ENCODE results near the gene LRFN2. TPM values are rescaled to one million over a fixed set of nuclear protein-coding genes. Genes with fewer than 3 reads are reported as not detected.

LRFN2 gene
- total and polyA plus RNA-seq, 2 donors from 2014 or later, result not detected

DNA sequence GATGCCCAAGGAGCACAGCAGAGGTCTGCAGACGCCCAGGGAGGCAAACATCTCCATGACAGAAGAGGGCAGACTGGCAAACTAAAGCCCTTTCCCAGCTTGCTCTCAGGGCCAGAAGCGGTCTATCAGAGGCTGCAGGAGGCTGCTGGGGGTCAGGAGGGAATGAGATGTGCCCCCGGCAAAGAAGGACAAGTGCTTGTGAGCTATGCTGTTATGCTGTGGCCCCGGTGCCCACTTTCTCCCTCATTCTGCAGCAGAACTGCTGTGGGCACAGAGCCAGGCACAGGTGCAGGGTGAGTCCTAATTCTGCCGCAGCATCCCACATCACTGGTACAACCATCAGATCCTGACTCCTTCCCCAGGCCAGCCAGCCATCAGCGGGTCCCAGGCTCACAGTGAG lies 46.4 kb downstream of the LRFN2 start:
- no peak for TF ChIP-seq CTCF (IDR thresholded peaks at IDR 0.05; ENCODE audit: borderline replicate concordance, extremely low read depth, insufficient read depth)
- H3K27me3 ChIP-seq (ENCODE audit: control insufficient read depth, insufficient read depth, low read length), result no peaks in the 10 kb centered on the region
- no peaks in the 10 kb centered on the region for H3K9me3 ChIP-seq (ENCODE audit: control insufficient read depth in 2 of 3, insufficient read depth in 1 of 3, low read length in 3 of 3)
- FAIRE-seq, result no peak
- no peaks in the 10 kb centered on the region for H3K4me1 ChIP-seq (ENCODE audit: control insufficient read depth in 2 of 3, insufficient read depth in 2 of 3, low read depth in 1 of 3, low read length in 3 of 3)
- intact Hi-C loops (cut with DNase I), result no loop called here
- no peak for DNase-seq
- H3K27ac ChIP-seq (ENCODE audit: low read depth in 2 of 2, low read length in 2 of 2), result no peak overlapping the region
- H3K36me3 ChIP-seq (ENCODE audit: control insufficient read depth in 2 of 3, insufficient read depth in 3 of 3, low read length in 3 of 3), result no peaks in the 10 kb centered on the region
- H3K9ac ChIP-seq (ENCODE audit: low read length in 3 of 3), result no peak overlapping the region
- no peak overlapping the region for H3K4me3 ChIP-seq (ENCODE audit: low read length in 3 of 3)

DNA sequence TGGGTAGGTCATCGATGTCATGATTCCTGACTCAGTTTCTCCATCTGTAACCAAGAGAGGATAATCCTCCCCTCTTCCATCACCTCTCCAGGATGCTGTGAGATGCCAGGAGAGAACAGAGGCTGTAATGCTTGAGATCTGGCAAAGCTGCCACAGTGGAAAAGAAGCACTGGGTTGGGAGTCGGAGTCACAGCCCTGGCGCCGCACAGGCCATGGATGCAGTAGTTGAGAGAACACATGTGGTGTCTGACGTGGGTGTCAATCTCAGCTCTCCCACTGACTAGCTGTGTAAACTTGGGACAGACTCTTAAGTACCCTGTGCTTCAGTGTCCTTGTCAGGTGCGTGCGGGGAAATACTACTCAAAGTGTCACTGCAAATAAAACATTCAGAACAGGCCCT lies 47.3 kb downstream of the LRFN2 start:
- Histone ChIP-seq H3K4me3 (ENCODE audit: low read length in 3 of 3) (no peak overlapping the region), H3K4me1 (ENCODE audit: control insufficient read depth in 2 of 3, insufficient read depth in 2 of 3, low read depth in 1 of 3, low read length in 3 of 3) (no peaks in the 10 kb centered on the region), H3K27me3 (ENCODE audit: control insufficient read depth, insufficient read depth, low read length) (no peaks in the 10 kb centered on the region), H3K36me3 (ENCODE audit: control insufficient read depth in 2 of 3, insufficient read depth in 3 of 3, low read length in 3 of 3) (no peaks in the 10 kb centered on the region), H3K27ac (ENCODE audit: low read depth in 2 of 2, low read length in 2 of 2) (no peak overlapping the region), H3K9me3 (ENCODE audit: control insufficient read depth in 2 of 3, insufficient read depth in 1 of 3, low read length in 3 of 3) (no peaks in the 10 kb centered on the region), H3K9ac (ENCODE audit: low read length in 3 of 3) (no peak overlapping the region)
- DNase-seq (no peak), FAIRE-seq (no peak)
- no peak for TF ChIP-seq CTCF (IDR thresholded peaks at IDR 0.05; ENCODE audit: borderline replicate concordance, extremely low read depth, insufficient read depth)
- intact Hi-C loops (cut with DNase I), result no loop called here

DNA sequence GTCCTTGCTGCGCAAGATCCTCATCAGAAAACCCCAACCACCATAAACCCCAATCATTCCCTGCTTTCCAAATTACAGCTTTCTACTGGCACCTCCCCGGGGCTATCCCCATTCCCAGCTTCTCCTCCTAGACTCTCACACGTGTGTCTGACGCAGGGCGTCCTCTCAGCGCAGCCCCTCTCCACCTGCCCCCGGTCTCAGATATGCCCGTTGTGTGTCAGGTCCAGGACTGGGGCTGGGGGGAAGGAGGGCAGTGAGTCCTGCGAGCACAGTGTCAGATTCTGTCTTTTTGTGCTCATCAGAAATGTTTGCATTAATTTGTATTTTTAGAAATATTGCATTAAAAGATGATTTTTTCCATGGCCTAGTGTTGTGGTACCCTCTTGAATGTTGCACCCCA lies 48.6 kb downstream of the LRFN2 start:
- H3K4me1 ChIP-seq (ENCODE audit: control insufficient read depth in 2 of 3, insufficient read depth in 2 of 3, low read depth in 1 of 3, low read length in 3 of 3), result no peaks in the 10 kb centered on the region
- H3K27me3 ChIP-seq (ENCODE audit: control insufficient read depth, insufficient read depth, low read length), result no peaks in the 10 kb centered on the region
- DNase-seq (no peak), FAIRE-seq (no peak)
- TF ChIP-seq CTCF (IDR thresholded peaks at IDR 0.05; ENCODE audit: borderline replicate concordance, extremely low read depth, insufficient read depth), result no peak
- no peak overlapping the region for H3K27ac ChIP-seq (ENCODE audit: low read depth in 2 of 2, low read length in 2 of 2)
- intact Hi-C loops (cut with DNase I), result no loop called here
- H3K36me3 ChIP-seq (ENCODE audit: control insufficient read depth in 2 of 3, insufficient read depth in 3 of 3, low read length in 3 of 3), result no peaks in the 10 kb centered on the region
- no peaks in the 10 kb centered on the region for H3K9me3 ChIP-seq (ENCODE audit: control insufficient read depth in 2 of 3, insufficient read depth in 1 of 3, low read length in 3 of 3)
- H3K9ac ChIP-seq (ENCODE audit: low read length in 3 of 3), result no peak overlapping the region
- no peak overlapping the region for H3K4me3 ChIP-seq (ENCODE audit: low read length in 3 of 3)

GRCh38 chr6:40537446-40537845 lies 49.7 kb downstream of the LRFN2 start:
- no peaks in the 10 kb centered on the region for H3K9me3 ChIP-seq (ENCODE audit: control insufficient read depth in 2 of 3, insufficient read depth in 1 of 3, low read length in 3 of 3)
- H3K4me1 ChIP-seq (ENCODE audit: control insufficient read depth in 2 of 3, insufficient read depth in 2 of 3, low read depth in 1 of 3, low read length in 3 of 3), result no peaks in the 10 kb centered on the region
- H3K4me3 ChIP-seq (ENCODE audit: low read length in 3 of 3), result no peak overlapping the region
- no peak for TF ChIP-seq CTCF (IDR thresholded peaks at IDR 0.05; ENCODE audit: borderline replicate concordance, extremely low read depth, insufficient read depth)
- no peak overlapping the region for H3K9ac ChIP-seq (ENCODE audit: low read length in 3 of 3)
- FAIRE-seq, result no peak
- no peak overlapping the region for H3K27ac ChIP-seq (ENCODE audit: low read depth in 2 of 2, low read length in 2 of 2)
- peak in 1 of 5 donors; percentile 24 for DNase-seq
- H3K36me3 ChIP-seq (ENCODE audit: control insufficient read depth in 2 of 3, insufficient read depth in 3 of 3, low read length in 3 of 3), result no peaks in the 10 kb centered on the region
- intact Hi-C loops (cut with DNase I), result no loop called here
- no peaks in the 10 kb centered on the region for H3K27me3 ChIP-seq (ENCODE audit: control insufficient read depth, insufficient read depth, low read length)

All from kidney (tissue), 14 donors.